K562 (cell line): ENCODE measurements around the gene TUBA1A. TPM values are rescaled to one million over a fixed set of nuclear protein-coding genes. Genes with fewer than 3 reads are reported as not detected.

ENCODE experiments used
- BRD4 ChIP-seq: fragments of 200-600 bp; sonication (generic); IDR thresholded peaks from 2 replicates; pipeline ENCODE4 v1.6.1; 2017; ENCODE audit warnings: inconsistent platforms
- CCNT2 ChIP-seq: IDR thresholded peaks from 2 replicates; pipeline ENCODE4 v1.6.1; 2011; ENCODE audit warnings: borderline replicate concordance, low read depth, mild to moderate bottlenecking, moderate library complexity, mixed read lengths, low read length; ENCODE audit not compliant: insufficient read length; ENCODE audit errors: extremely low read depth
- CEBPB ChIP-seq: fragments of 450-650 bp; IDR thresholded peaks from 2 replicates; pipeline ENCODE4 v1.6.1; 2016; ENCODE audit warnings: missing genetic modification characterization, missing compliant biosample characterization
- DIDO1 ChIP-seq: fragments of 450-650 bp; IDR thresholded peaks from 2 replicates; pipeline ENCODE4 v1.6.1; 2016; ENCODE audit warnings: low read depth, missing biosample characterization, missing genetic modification characterization
- EWSR1 ChIP-seq: fragments of 450-650 bp; IDR thresholded peaks from 2 replicates; pipeline ENCODE4 v1.6.1; 2018; ENCODE audit warnings: borderline replicate concordance, mild to moderate bottlenecking, low read depth, moderate library complexity; ENCODE audit not compliant: partially characterized antibody
- FOXA1 ChIP-seq: fragments of 450-650 bp; IDR thresholded peaks from 2 replicates; pipeline ENCODE4 v1.6.1; 2016; ENCODE audit warnings: mild to moderate bottlenecking, borderline replicate concordance
- HDAC2 ChIP-seq: fragments of 450-650 bp; IDR thresholded peaks from 2 replicates; pipeline ENCODE4 v1.6.1; 2016; ENCODE audit warnings: mild to moderate bottlenecking
- JUND ChIP-seq, 2 experiments: IDR thresholded peaks; 2 replicates in 1 of 2; 3 replicates in 1 of 2; pipeline ENCODE4 v1.6.1; 2011; ENCODE audit warnings: borderline replicate concordance in 2 of 2, low read depth in 2 of 2, low read length in 2 of 2, improper control_type of control experiment in 1 of 2, missing biosample characterization in 1 of 2, missing genetic modification characterization in 1 of 2, missing genetic modification reagents in 1 of 2
- L3MBTL2 ChIP-seq: fragments of 450-650 bp; IDR thresholded peaks from 2 replicates; pipeline ENCODE4 v1.6.1; 2016; ENCODE audit warnings: mild to moderate bottlenecking, moderate library complexity
- MTA3 ChIP-seq: fragments of 450-650 bp; formaldehyde crosslinking; IDR thresholded peaks from 2 replicates; pipeline ENCODE4 v1.6.1; 2017; ENCODE audit warnings: mild to moderate bottlenecking, borderline replicate concordance
- NR2C1 ChIP-seq, 2 experiments: fragments of 450-650 bp; IDR thresholded peaks; 2 replicates each; pipeline ENCODE4 v1.6.1; 2017; ENCODE audit warnings: mild to moderate bottlenecking in 2 of 2, antibody characterized with exemption in 1 of 2, inconsistent platforms in 1 of 2, missing compliant biosample characterization in 1 of 2, missing genetic modification characterization in 1 of 2
- PHB ChIP-seq: fragments of 250-450 bp; sonication (Bioruptor Pico); IDR thresholded peaks from 2 replicates; pipeline ENCODE4 v1.5.0; 2021
- SRF ChIP-seq, 2 experiments: fragments of 250-450, 450-650 bp in 1 of 2; sonication (Bioruptor Pico) in 1 of 2; sonication (generic) in 1 of 2; formaldehyde crosslinking; IDR thresholded peaks; 2 replicates each; pipeline versions ENCODE4 v1.5.0 to v1.5.1; 2020 to 2022; ENCODE audit warnings: mild to moderate bottlenecking in 1 of 2, missing genetic modification reagents in 1 of 2
- STAT5A ChIP-seq: IDR thresholded peaks from 2 replicates; pipeline ENCODE4 v1.6.1; 2012; ENCODE audit warnings: low read length, inconsistent platforms, borderline replicate concordance
- TGIF2 ChIP-seq: sonication (generic); formaldehyde crosslinking; IDR thresholded peaks from 2 replicates; pipeline ENCODE4 v1.8.1; 2022; ENCODE audit warnings: mild to moderate bottlenecking, missing genetic modification reagents, moderate library complexity
- ZNF174 ChIP-seq: fragments of 250-450 bp; sonication (Bioruptor Pico); IDR thresholded peaks from 2 replicates; pipeline ENCODE4 v1.4.0; 2020; ENCODE audit warnings: mild to moderate bottlenecking
- ZNF695 ChIP-seq: fragments of 450-650 bp; formaldehyde crosslinking; IDR thresholded peaks from 2 replicates; pipeline ENCODE4 v1.4.0; 2020; ENCODE audit warnings: mild to moderate bottlenecking, moderate library complexity
- polyA plus RNA-seq, 8 experiments: library from polyadenylated mRNA; depleted of rRNA in 4 of 8; stranded (reverse) in 5 of 8; unstranded in 3 of 8; fragments of >200 nt; fragmentation: Nextera tagmentation in 2 of 8; fragmentation: Illumina TruSeq in 1 of 8; extraction: Ambion mirVana in 2 of 8; extraction: Trizol in 1 of 8; gene quantifications; 2 replicates each; pipeline versions ENCODE4 v1.2.1 to v1.2.3, GENCODE V29; 2011 to 2014; ENCODE audit warnings: inconsistent platforms in 1 of 8, missing spikeins in 1 of 8
- total RNA-seq, 7 experiments: library from RNA; depleted of rRNA in 6 of 7; stranded (reverse); fragments of >200 nt in 6 of 7; fragmentation: Illumina TruSeq in 2 of 7; extraction: Trizol in 2 of 7; gene quantifications; 2 replicates each; pipeline versions ENCODE4 v1.2.1 to v1.2.3, GENCODE V29; 2011 to 2021; ENCODE audit warnings: low replicate concordance in 1 of 7
- TF ChIP-seq, protein P1 (sequence below): fragments of 250-450 bp; sonication (Bioruptor Pico); IDR thresholded peaks from 2 replicates; pipeline ENCODE4 v1.4.0; 2020
- TF ChIP-seq, protein P2 (sequence below), 2 experiments: fragments of 450-650 bp; conservative IDR thresholded peaks; 2 replicates each; pipeline ENCODE4 v1.6.1; 2017; ENCODE audit warnings: mild to moderate bottlenecking in 2 of 2, moderate library complexity in 2 of 2

TUBA1A gene
- total and polyA plus RNA-seq, 9 of the 15 experiments (the other 6 are each of a cell fraction or from before 2014, with no cell fraction given): 7.4 to 45.1 (median 11.9) TPM

DNA sequence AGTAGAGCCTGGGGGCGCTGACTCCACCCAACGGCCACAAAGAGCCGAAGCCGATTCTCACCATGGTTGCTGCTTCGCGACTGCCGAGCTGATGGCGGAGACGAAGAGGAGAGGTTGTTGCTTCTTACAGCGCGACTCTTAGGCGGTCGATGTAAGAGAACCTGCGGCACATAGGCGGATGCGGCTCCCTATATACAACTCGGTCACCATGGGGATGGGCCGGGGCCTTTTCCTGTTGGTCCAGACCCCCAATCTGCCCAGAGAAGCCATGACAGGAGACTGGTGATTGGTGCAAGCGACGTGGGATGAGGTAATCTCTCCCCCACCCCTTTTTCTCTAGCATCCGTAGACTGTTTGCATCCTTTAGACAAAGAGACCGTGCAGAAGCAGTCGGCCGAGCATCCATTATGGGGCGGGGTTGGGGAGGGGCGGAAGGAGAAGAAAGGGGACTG lies at the start of gene TUBA1A (continued):
- TF ChIP-seq ZNF174 (CRISPR knock-in tag) (no peak), L3MBTL2 (peak; percentile 10; the same call in 1 of the 2 replicates), EWSR1 (no peak), STAT5A (no peak), MTA3 (no peak), FOXA1 (no peak), ZNF695 (CRISPR knock-in tag) (no peak), BRD4 (no peak), TGIF2 (CRISPR knock-in tag) (no peak), JUND (IDR thresholded peaks at IDR 0.05; ENCODE audit: borderline replicate concordance, low read depth, low read length) (peak; percentile 62; the same call in 1 of the 2 replicates), JUND (tag; IDR thresholded peaks at IDR 0.05; ENCODE audit: borderline replicate concordance, low read depth, low read length) (peak; percentile 47; the same call in 1 of the 3 replicates), SRF (CRISPR knock-in tag; IDR thresholded peaks at IDR 0.05) (0 out of 4 replicates have a peak, but pooled peaks of 1 of the 2 experiments have one; percentile 26), PHB (no peak), HDAC2 (0 out of 2 replicates have a peak, but pooled peaks have one; percentile 27), CCNT2 (no peak), DIDO1 (tag) (no peak), CEBPB (tag) (peak; percentile 34; the same call in 1 of the 2 replicates), NR2C1 (IDR thresholded peaks at IDR 0.05) (no peak), NR2C1 (tag; IDR thresholded peaks at IDR 0.05) (no peak)
- TF ChIP-seq, protein P1, sequence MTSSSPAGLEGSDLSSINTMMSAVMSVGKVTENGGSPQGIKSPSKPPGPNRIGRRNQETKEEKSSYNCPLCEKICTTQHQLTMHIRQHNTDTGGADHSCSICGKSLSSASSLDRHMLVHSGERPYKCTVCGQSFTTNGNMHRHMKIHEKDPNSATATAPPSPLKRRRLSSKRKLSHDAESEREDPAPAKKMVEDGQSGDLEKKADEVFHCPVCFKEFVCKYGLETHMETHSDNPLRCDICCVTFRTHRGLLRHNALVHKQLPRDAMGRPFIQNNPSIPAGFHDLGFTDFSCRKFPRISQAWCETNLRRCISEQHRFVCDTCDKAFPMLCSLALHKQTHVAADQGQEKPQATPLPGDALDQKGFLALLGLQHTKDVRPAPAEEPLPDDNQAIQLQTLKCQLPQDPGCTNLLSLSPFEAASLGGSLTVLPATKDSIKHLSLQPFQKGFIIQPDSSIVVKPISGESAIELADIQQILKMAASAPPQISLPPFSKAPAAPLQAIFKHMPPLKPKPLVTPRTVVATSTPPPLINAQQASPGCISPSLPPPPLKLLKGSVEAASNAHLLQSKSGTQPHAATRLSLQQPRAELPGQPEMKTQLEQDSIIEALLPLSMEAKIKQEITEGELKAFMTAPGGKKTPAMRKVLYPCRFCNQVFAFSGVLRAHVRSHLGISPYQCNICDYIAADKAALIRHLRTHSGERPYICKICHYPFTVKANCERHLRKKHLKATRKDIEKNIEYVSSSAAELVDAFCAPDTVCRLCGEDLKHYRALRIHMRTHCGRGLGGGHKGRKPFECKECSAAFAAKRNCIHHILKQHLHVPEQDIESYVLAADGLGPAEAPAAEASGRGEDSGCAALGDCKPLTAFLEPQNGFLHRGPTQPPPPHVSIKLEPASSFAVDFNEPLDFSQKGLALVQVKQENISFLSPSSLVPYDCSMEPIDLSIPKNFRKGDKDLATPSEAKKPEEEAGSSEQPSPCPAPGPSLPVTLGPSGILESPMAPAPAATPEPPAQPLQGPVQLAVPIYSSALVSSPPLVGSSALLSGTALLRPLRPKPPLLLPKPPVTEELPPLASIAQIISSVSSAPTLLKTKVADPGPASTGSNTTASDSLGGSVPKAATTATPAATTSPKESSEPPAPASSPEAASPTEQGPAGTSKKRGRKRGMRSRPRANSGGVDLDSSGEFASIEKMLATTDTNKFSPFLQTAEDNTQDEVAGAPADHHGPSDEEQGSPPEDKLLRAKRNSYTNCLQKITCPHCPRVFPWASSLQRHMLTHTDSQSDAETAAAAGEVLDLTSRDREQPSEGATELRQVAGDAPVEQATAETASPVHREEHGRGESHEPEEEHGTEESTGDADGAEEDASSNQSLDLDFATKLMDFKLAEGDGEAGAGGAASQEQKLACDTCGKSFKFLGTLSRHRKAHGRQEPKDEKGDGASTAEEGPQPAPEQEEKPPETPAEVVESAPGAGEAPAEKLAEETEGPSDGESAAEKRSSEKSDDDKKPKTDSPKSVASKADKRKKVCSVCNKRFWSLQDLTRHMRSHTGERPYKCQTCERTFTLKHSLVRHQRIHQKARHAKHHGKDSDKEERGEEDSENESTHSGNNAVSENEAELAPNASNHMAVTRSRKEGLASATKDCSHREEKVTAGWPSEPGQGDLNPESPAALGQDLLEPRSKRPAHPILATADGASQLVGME (CRISPR knock-in tag): peak; percentile 69; the same call in 1 of the 2 replicates
- TF ChIP-seq, protein P2, sequence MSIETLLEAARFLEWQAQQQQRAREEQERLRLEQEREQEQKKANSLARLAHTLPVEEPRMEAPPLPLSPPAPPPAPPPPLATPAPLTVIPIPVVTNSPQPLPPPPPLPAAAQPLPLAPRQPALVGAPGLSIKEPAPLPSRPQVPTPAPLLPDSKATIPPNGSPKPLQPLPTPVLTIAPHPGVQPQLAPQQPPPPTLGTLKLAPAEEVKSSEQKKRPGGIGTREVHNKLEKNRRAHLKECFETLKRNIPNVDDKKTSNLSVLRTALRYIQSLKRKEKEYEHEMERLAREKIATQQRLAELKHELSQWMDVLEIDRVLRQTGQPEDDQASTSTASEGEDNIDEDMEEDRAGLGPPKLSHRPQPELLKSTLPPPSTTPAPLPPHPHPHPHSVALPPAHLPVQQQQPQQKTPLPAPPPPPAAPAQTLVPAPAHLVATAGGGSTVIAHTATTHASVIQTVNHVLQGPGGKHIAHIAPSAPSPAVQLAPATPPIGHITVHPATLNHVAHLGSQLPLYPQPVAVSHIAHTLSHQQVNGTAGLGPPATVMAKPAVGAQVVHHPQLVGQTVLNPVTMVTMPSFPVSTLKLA (conservative IDR thresholded peaks at IDR 0.05): no peak
